Measurements from ENCODE around the gene IRS2. TPM values are rescaled to one million over a fixed set of nuclear protein-coding genes. Genes with fewer than 3 reads are reported as not detected.

Gene IRS2
- total and polyA plus RNA-seq, 2 experiments from 2014 or later: 3.6 to 14.5 TPM

- no peak for TF ChIP-seq REST (IDR thresholded peaks at IDR 0.05; ENCODE audit: unreplicated experiment)
- no peak for TF ChIP-seq EZH2 (IDR thresholded peaks at IDR 0.05; ENCODE audit: low read depth, unreplicated experiment)
- TF ChIP-seq JUNB (IDR thresholded peaks at IDR 0.05; ENCODE audit: unreplicated experiment): no peak
- no peak for TF ChIP-seq ZNF114 (CRISPR knock-in tag; IDR thresholded peaks at IDR 0.05)
- no peak for TF ChIP-seq NANOG (IDR thresholded peaks at IDR 0.05; ENCODE audit: borderline replicate concordance)
- no peak for TF ChIP-seq CREB1 (CRISPR knock-in tag; IDR thresholded peaks at IDR 0.05; ENCODE audit: low read depth)
- TF ChIP-seq, protein P1, sequence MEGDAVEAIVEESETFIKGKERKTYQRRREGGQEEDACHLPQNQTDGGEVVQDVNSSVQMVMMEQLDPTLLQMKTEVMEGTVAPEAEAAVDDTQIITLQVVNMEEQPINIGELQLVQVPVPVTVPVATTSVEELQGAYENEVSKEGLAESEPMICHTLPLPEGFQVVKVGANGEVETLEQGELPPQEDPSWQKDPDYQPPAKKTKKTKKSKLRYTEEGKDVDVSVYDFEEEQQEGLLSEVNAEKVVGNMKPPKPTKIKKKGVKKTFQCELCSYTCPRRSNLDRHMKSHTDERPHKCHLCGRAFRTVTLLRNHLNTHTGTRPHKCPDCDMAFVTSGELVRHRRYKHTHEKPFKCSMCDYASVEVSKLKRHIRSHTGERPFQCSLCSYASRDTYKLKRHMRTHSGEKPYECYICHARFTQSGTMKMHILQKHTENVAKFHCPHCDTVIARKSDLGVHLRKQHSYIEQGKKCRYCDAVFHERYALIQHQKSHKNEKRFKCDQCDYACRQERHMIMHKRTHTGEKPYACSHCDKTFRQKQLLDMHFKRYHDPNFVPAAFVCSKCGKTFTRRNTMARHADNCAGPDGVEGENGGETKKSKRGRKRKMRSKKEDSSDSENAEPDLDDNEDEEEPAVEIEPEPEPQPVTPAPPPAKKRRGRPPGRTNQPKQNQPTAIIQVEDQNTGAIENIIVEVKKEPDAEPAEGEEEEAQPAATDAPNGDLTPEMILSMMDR (conservative IDR thresholded peaks at IDR 0.05; ENCODE audit: low read depth in 2 of 2): no peak
- no peak for TF ChIP-seq POLR2AphosphoS5 (IDR thresholded peaks at IDR 0.05; ENCODE audit: low read depth)
- TF ChIP-seq EZH2phosphoT487 (IDR thresholded peaks at IDR 0.05; ENCODE audit: unreplicated experiment): no peak
- TF ChIP-seq STAT1 (IDR thresholded peaks at IDR 0.05; ENCODE audit: unreplicated experiment): no peak
Observed at GRCh38 chr13:109762791-109763190, 23.6 kb downstream of the IRS2 start (continued).

DNA sequence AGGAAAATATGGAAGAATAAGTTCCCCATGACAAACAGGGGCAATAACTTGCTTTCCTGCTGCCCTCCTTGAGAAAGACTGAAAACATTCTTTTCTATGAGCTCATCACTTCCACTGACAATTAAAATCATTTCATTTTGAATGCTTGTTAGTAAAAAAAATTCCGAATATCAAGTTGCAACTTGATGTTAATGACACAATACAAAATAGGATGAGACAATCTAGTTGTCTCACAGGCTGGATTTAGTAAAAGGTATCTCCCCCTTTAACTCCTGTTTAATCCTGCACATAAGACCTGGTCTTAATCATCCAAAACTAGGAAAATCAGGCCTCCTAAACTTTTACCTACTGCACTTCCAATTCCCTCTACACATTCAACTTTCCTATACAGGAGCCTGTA, 24.7 kb downstream of the IRS2 start:
- H4K20me1 ChIP-seq (replicated peaks; ENCODE audit: insufficient read depth): peaks cover 37% of the 10 kb centered on the region; the same call in 1 of the 2 replicates
- peaks cover 78% of the 10 kb centered on the region for H3K79me2 ChIP-seq (replicated peaks; ENCODE audit: insufficient read depth)
- peaks cover 46% of the 10 kb centered on the region for H3K4me1 Mint-ChIP-seq
- H3K9me2 ChIP-seq (ENCODE audit: insufficient read depth): no peaks in the 10 kb centered on the region
- DNase-seq (ENCODE audit: low spot score) (no peak), ATAC-seq (no peak)
- H3K36me3 ChIP-seq (ENCODE audit: insufficient read depth): no peaks in the 10 kb centered on the region
- H3K4me2 ChIP-seq: no peak overlapping the region
- no peak overlapping the region for H2AFZ ChIP-seq
- H3K36me3 Mint-ChIP-seq (ENCODE audit: low read depth): no peaks in the 10 kb centered on the region
- no peaks in the 10 kb centered on the region for H3F3A ChIP-seq (replicated peaks; ENCODE audit: low read depth)
- no peaks in the 10 kb centered on the region for H3K9me3 Mint-ChIP-seq
- H3K4me1 ChIP-seq (ENCODE audit: insufficient read depth): peaks cover 7% of the 10 kb centered on the region; the same call in 1 of the 2 replicates
- H3K27ac Mint-ChIP-seq: no peak overlapping the region
- no peak overlapping the region for H3K4me3 ChIP-seq
- no peak overlapping the region for H3K4me3 Mint-ChIP-seq
- H3K27ac ChIP-seq (ENCODE audit: low read depth): no peak overlapping the region
- H3K27me3 Mint-ChIP-seq (ENCODE audit: insufficient read depth, low read depth, poor library complexity): no peaks in the 10 kb centered on the region
- no peaks in the 10 kb centered on the region for H3K27me3 ChIP-seq (ENCODE audit: insufficient read depth)
- TF ChIP-seq, protein P1 (conservative IDR thresholded peaks at IDR 0.05; ENCODE audit: low read depth in 2 of 2): no peak
- TF ChIP-seq CREB1 (CRISPR knock-in tag; IDR thresholded peaks at IDR 0.05; ENCODE audit: low read depth): no peak
- no peak for TF ChIP-seq POLR2AphosphoS5 (IDR thresholded peaks at IDR 0.05; ENCODE audit: low read depth)
- TF ChIP-seq ZNF114 (CRISPR knock-in tag; IDR thresholded peaks at IDR 0.05): no peak
- no peak for TF ChIP-seq JUNB (IDR thresholded peaks at IDR 0.05; ENCODE audit: unreplicated experiment)
- TF ChIP-seq EZH2phosphoT487 (IDR thresholded peaks at IDR 0.05; ENCODE audit: unreplicated experiment): no peak
- no peak for TF ChIP-seq EZH2 (IDR thresholded peaks at IDR 0.05; ENCODE audit: low read depth, unreplicated experiment)
- no peak for TF ChIP-seq NANOG (IDR thresholded peaks at IDR 0.05; ENCODE audit: borderline replicate concordance)
- no peak for TF ChIP-seq ZNF331 (CRISPR knock-in tag; IDR thresholded peaks at IDR 0.05; ENCODE audit: low read depth)
- no peak for TF ChIP-seq STAT1 (IDR thresholded peaks at IDR 0.05; ENCODE audit: unreplicated experiment)

Data from GM23338 (cell line).